Progenitor cell of endocrine pancreas (in vitro differentiated cells): ENCODE measurements around the gene DAPK1. TPM values are rescaled to one million over a fixed set of nuclear protein-coding genes. Genes with fewer than 3 reads are reported as not detected.

ENCODE experiments used
- DNase-seq: peaks from one replicate; pipeline ENCODE4 v3.0.0; 2021; ENCODE audit warnings: low spot score; ENCODE audit not compliant: unreplicated experiment
- H3K27ac Mint-ChIP-seq: 2 replicates; pipeline ENCODE4 v1.8.0; 2021; ENCODE audit warnings: mild to moderate bottlenecking, moderate library complexity, mixed read lengths
- H3K27me3 Mint-ChIP-seq: 2 replicates; pipeline ENCODE4 v1.8.0; 2021; ENCODE audit warnings: mixed read lengths
- H3K36me3 Mint-ChIP-seq: 2 replicates; pipeline ENCODE4 v1.8.0; 2022; ENCODE audit warnings: mixed read lengths; ENCODE audit not compliant: insufficient read depth
- H3K4me1 Mint-ChIP-seq: 2 replicates; pipeline ENCODE4 v1.8.0; 2021; ENCODE audit warnings: low read depth, mixed read lengths
- H3K4me3 Mint-ChIP-seq: 2 replicates; pipeline ENCODE4 v1.8.0; 2021; ENCODE audit warnings: low read depth, mild to moderate bottlenecking, moderate library complexity, mixed read lengths
- H3K9me3 Mint-ChIP-seq: 2 replicates; pipeline ENCODE4 v1.8.0; 2021; ENCODE audit warnings: low read depth, mixed read lengths
- CTCF ChIP-seq: fragments of 200-600 bp; sonication (generic); IDR thresholded peaks from one replicate; pipeline ENCODE4 v1.5.0; 2021; ENCODE audit warnings: antibody characterized with exemption, mild to moderate bottlenecking; ENCODE audit not compliant: unreplicated experiment
- total RNA-seq: library from RNA; stranded (reverse); gene quantifications from 2 replicates; pipeline ENCODE4 v1.2.1, GENCODE V29; 2021

Gene DAPK1
- total RNA-seq, 1 donor from 2014 or later, result 202 TPM

DNA sequence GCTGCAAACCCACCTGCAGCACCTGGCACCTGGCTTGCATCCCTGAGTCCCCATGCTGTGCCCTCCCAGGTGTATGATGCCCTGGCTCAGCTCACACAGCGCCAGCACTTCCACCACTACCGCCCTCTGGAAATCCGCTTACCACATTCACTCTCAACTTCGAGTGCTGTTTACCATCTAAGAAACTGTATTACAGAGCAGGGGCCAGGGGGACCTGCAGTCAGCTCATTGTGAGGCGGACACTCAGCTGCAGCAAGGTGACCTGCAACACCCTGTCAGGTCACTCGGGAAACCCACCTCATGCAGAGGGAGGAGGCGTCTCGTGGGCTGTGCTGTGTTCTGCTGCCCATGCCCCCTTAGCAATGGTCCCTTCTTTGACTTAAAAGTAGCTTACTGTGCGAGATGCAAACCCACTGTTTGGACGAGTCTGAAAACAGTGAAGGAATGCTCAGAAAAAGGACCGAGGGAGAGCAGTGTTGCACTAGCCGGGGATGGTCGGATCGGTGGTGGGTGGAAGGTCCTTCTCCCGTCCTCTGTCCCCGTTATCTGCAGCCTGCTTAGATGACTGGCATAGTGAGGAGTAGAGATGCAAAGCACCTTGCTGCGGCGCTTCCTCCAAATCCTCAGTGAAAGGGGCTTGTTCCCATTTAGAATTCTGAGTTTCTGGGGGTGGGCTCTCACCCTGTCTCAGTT, 173.1 kb downstream of the DAPK1 start:
- TF ChIP-seq CTCF, result no peak
- peaks cover 3% of the 10 kb centered on the region for H3K9me3 Mint-ChIP-seq
- no peaks in the 10 kb centered on the region for H3K27me3 Mint-ChIP-seq
- H3K27ac Mint-ChIP-seq, result no peak overlapping the region
- peaks cover 56% of the 10 kb centered on the region for H3K36me3 Mint-ChIP-seq
- H3K4me1 Mint-ChIP-seq, result peaks cover 17% of the 10 kb centered on the region
- DNase-seq, result no peak
- no peak overlapping the region for H3K4me3 Mint-ChIP-seq

GRCh38 chr9:87671478-87671877, 173.8 kb downstream of the DAPK1 start:
- Mint-ChIP-seq H3K4me3 (no peak overlapping the region), H3K36me3 (peaks cover 54% of the 10 kb centered on the region), H3K27me3 (no peaks in the 10 kb centered on the region), H3K4me1 (peaks cover 18% of the 10 kb centered on the region), H3K9me3 (peaks cover 3% of the 10 kb centered on the region), H3K27ac (no peak overlapping the region)
- TF ChIP-seq CTCF, result no peak
- DNase-seq, result no peak

GRCh38 chr9:87671925-87672324, 174.3 kb downstream of the DAPK1 start:
- H3K4me1 Mint-ChIP-seq, result peaks cover 18% of the 10 kb centered on the region
- no peak for TF ChIP-seq CTCF
- DNase-seq, result no peak
- no peak overlapping the region for H3K4me3 Mint-ChIP-seq
- peaks cover 50% of the 10 kb centered on the region for H3K36me3 Mint-ChIP-seq
- H3K27me3 Mint-ChIP-seq, result no peaks in the 10 kb centered on the region
- no peak overlapping the region for H3K27ac Mint-ChIP-seq
- peaks cover 2% of the 10 kb centered on the region for H3K9me3 Mint-ChIP-seq

GRCh38 chr9:87672586-87672985, 174.9 kb downstream of the DAPK1 start:
- Mint-ChIP-seq H3K4me1 (peaks cover 18% of the 10 kb centered on the region), H3K9me3 (no peaks in the 10 kb centered on the region), H3K4me3 (no peak overlapping the region), H3K27me3 (no peaks in the 10 kb centered on the region), H3K36me3 (peaks cover 45% of the 10 kb centered on the region), H3K27ac (no peak overlapping the region)
- TF ChIP-seq CTCF, result no peak
- DNase-seq, result no peak

DNA sequence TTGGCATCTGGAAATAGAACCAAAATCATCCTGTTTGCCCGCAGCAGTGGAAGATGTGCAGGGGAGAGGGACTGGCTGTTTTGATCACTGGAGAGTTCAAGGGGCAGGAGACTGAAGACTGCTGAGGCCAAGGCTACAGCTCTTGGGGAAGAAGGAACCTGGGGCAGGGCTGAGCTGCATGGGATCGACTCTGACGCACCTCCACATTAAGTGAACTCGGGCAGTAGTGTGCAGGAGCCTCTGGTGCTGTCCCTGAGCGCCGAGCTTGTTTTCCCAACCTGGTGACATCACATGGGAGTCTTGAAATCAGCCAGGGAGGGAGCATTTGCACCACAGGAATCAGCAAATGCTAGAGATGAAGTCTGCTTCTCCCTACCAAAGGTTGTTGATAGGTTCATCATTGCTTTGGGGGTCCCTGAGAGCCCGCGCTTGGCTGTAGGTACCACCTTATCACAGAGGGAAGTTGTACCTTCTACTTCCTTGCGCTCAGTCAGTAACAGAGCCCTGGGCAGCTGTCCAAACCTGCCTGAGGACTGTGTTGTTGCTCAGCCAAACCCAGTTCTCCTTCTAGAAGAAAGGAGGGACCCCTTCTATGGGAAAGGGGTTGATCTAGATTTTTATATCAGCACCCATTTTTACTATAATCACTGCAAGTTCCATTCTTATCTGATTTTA, 175.9 kb downstream of the DAPK1 start:
- Mint-ChIP-seq H3K27me3 (no peaks in the 10 kb centered on the region), H3K4me1 (peaks cover 18% of the 10 kb centered on the region), H3K27ac (peak overlapping the region; percentile 51), H3K4me3 (no peak overlapping the region), H3K36me3 (peaks cover 38% of the 10 kb centered on the region), H3K9me3 (no peaks in the 10 kb centered on the region)
- no peak for DNase-seq
- no peak for TF ChIP-seq CTCF
